NT2/D1 (cell line): ENCODE measurements around the gene ESRRG.

Experiments used
- SUZ12 ChIP-seq: IDR thresholded peaks from 2 replicates; pipeline ENCODE4 v1.6.1; 2011; ENCODE audit not compliant: insufficient read length, insufficient read depth; ENCODE audit errors: extremely low read depth
- YY1 ChIP-seq: IDR thresholded peaks from 2 replicates; pipeline ENCODE4 v1.6.1; 2011; ENCODE audit not compliant: insufficient read length, insufficient read depth
- ZNF274 ChIP-seq: IDR thresholded peaks from 2 replicates; pipeline ENCODE4 v1.6.1; 2011; ENCODE audit warnings: mild to moderate bottlenecking, low read depth, low read length

GRCh38 chr1:216758161-216758560 lies 34.9 kb upstream of the ESRRG start:
- TF ChIP-seq YY1, result no peak
- no peak for TF ChIP-seq ZNF274
- TF ChIP-seq SUZ12, result no peak
